ENCODE data around the gene NKD2.
A peak's percentile ranks its signal among the peaks of the same experiment; 100 is the strongest.

NKD2 gene

GRCh38 chr5:979100-979817, 29.3 kb upstream of the NKD2 start:
- DNase-seq: no peak

GRCh38 chr5:980001-980588, 28.5 kb upstream of the NKD2 start:
- no peak for DNase-seq

GRCh38 chr5:980966-981365, 27.6 kb upstream of the NKD2 start:
- no peak for DNase-seq

- no peak for DNase-seq
Observed at GRCh38 chr5:981456-981855, 27.1 kb upstream of the NKD2 start.

GRCh38 chr5:982377-983237, 26.0 kb upstream of the NKD2 start:
- no peak for DNase-seq

- DNase-seq: no peak
Observed at GRCh38 chr5:983238-983524, 25.4 kb upstream of the NKD2 start.

GRCh38 chr5:983568-983967, 25.0 kb upstream of the NKD2 start:
- DNase-seq: no peak

- no peak for DNase-seq
Observed at GRCh38 chr5:984774-985173, 23.8 kb upstream of the NKD2 start.

- DNase-seq: no peak
Observed at GRCh38 chr5:987761-988160, 20.8 kb upstream of the NKD2 start.

GRCh38 chr5:988322-988721, 20.3 kb upstream of the NKD2 start:
- DNase-seq: no peak

GRCh38 chr5:989961-990530, 18.6 kb upstream of the NKD2 start:
- no peak for DNase-seq

GRCh38 chr5:991472-992267, 16.9 kb upstream of the NKD2 start:
- no peak for DNase-seq

GRCh38 chr5:994272-994607, 14.4 kb upstream of the NKD2 start:
- DNase-seq: no peak

GRCh38 chr5:994821-995220, 13.8 kb upstream of the NKD2 start:
- no peak for DNase-seq

GRCh38 chr5:995318-995717, 13.3 kb upstream of the NKD2 start:
- DNase-seq: no peak

- no peak for DNase-seq
Observed at GRCh38 chr5:997001-997474, 11.6 kb upstream of the NKD2 start.

GRCh38 chr5:997711-998110, 10.9 kb upstream of the NKD2 start:
- DNase-seq: no peak

GRCh38 chr5:998246-999031, 10.2 kb upstream of the NKD2 start:
- no peak for DNase-seq

GRCh38 chr5:999032-999501, 9.5 kb upstream of the NKD2 start:
- DNase-seq: no peak

- no peak for DNase-seq
Observed at GRCh38 chr5:999724-1000123, 8.9 kb upstream of the NKD2 start.

- no peak for DNase-seq
Observed at GRCh38 chr5:1000329-1000728, 8.3 kb upstream of the NKD2 start.

- peak; percentile 0 for DNase-seq
Observed at GRCh38 chr5:1000831-1001230, 7.8 kb upstream of the NKD2 start.

All from effector CD4-positive, alpha-beta T cell (primary cell).